Measurements from ENCODE around the gene MFSD11.
"Not testable (repeated sequence)": the region's sequence is repeated elsewhere in the genome, so short reads cannot be mapped to it uniquely, and the experiment has no call there.

Gene MFSD11

DNA sequence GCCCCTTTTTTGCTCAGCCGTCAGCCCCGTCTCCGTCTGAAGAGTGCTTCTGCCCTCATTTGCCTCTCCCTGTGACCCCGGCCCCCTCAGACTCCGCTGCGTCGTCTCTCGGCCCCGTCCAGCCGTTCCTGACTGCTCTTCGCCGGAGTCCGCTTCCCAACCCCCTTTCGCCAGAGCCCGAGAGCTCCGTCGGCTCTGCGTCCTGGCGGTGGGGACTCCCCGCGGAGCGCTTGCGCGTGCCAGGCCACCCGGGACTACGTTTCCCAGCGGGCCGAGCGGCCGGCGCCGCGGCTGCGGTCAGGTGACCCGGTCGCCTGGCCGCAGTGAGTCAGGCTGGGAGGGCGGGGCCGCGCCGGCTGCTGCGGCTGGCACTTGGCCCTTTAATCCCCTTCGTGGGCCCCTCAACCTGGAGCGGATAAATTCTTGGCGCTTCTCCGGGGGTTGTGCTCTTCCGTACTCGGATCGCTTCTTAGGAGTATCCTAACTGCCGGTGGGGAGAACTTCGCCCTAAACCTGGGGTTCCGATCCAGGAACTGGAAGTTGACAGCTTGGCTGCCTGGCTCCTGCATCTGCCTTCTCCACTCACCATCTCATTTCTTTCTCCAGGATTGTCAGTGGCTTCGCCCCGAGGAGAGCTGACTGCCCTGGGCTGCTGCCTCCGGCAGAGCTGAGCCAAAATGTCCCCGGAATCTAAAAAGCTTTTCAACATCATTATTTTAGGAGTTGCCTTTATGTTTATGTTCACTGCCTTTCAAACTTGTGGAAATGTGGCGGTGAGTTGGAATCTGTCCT, at the start of gene MFSD11:
MFSD11 (plus strand) TSS at position 444 of the 792 bp plus-strand sequence; CDS start at position 678, 234 bp downstream.
- peak; percentile 91 for DNase-seq (ENCODE audit: low spot score)

DNA sequence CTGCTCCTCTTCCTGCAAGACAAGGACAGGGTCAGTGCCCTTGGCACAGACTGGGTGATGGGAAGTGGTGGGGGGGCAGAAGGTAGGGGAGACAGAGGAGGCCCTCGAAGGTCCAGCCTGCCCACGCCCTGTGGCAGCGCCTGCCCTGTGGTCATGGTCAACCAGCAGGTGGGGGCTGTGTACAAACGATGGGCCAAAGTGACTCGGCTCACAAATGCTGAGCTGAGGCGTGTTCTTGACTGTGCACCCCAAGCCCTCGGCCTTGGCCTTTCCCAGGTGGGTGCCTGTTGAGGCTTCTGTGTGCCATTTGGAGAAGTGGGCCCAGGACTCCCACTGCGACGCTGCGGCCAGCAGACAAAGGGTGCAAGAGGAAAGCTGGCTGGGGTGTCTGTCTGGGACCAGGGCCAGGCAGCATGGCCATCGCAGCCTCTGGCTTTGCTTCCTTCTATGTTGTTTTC, 49.7 kb upstream of the MFSD11 start:
- DNase-seq (ENCODE audit: low spot score), result no peak

DNA sequence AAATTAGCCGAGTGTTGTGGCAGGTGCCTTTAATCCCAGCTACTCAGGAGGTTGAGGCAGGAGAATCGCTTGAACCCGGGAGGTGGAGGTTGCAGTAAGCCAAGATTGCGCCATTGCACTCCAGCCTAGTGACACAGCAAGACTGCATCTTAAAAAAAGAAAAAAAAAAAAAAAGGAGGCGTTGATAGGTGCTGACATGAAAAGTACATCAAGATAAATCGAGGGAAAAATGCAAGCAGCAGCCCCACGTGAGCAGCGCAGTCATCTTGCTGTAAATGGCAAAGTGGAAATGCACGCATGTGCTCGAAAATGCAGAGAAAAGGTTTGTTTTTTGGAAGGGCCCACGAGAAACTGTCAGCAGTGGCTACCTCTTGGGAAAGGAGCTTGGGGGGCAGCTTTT, 48.1 kb upstream of the MFSD11 start:
- no peak for DNase-seq (ENCODE audit: low spot score)

DNA sequence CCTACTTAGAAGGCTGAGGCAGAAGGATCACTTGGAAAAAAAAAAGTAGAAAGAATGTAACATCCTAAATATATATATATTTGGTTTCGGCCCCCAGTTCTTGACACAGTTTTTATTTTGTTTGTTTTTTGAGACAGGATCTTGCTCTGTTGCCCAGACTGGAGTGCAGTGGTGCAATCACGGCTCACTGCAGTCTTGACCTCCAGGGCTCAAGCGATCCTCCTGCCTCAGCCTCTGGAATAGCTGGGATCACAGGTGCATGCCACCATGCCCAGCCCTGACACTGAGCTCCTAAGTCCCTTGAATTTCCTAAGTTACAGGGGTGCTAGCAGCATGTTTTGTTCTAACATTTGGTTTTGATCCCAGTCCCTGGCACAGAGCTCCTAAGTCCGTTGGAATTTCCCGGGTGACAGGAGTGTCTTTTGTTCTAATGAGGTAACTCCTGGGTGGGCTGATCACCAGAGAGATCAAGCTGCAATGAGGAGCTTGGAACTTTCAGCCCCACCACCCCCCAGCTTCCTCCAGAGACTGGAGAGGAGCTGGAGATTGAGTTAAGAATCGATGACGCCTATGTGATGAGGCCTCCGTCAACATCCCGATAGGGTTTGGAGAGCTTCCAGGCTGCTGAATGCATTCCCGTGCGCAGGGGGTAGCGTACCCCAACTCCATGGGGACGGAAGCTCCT, 47.2 kb upstream of the MFSD11 start:
- no peak for DNase-seq (ENCODE audit: low spot score)

DNA sequence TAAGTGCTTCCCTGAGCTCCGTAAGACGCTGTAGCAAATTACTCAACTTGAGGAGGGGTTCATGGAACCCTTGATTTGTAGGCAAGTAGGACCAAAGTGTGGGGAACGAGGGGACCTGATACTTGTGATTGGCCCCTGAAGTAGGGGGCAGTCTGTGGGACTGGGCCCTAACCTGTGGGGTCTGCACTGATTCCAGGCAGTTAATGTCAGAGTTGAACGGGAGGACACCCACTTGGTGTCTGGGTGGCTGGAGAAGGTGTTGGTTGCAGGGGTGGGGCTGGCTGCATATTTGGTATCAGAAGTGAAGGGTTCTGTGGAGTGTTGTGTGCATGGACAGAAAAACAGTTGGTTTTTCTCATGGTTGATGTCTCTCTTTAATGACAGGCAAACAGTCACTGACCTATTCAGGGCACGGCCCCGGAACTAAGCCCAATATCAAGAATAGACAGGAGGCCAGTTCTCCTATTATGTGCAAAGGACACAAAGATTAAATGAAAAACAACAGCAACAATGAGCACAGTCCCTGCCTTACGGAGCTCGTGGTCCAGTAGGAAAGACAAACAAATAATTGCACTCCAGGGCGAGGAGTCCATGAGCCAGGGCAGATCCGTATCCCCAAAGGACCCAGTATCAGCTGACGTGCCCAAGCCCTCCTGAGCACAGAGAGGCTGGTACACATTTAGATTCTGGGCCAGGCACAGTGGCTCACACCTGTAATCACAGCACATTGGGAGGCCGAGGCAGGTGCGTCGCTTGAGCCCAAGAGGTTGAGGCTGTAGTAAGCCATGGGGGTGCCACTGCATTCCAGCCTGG, 46.3 kb upstream of the MFSD11 start:
- no peak for DNase-seq (ENCODE audit: low spot score)

DNA sequence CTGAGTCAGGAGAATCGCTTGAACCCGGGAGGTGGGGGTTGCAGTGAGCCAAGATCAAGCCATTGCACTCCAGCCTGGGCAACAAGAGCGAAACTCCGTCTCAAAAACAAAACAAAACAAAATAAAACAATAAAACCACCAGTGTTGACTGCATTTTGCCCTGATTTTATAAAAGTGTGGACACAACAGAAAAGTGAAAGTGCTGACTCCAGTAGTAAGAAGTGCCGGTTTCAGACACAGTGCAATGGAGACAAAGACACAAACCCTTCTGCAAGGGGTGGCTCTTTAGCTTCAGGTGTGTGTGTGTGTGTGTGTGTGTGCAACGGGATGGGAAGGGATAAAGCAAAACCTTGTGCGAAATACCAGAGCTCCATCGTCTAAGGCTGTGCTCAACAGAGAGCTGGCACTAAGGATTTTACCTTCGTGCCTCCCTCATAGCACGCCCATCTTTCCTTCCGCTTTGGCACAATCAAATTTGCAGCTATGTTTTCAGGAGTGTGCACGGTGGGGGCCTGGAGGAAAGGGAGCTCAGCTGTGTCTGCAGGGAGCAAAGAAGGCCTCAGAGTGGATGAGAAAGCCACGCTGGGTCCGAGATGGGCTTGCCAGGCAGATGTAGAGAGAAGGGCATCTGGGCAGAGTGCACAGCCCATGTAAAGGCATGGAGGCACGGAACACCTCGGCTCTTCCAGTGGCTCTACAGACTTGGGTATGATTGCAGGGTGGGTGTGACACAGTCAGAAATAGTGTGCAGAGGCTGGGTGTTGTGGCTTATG, 42.7 kb upstream of the MFSD11 start:
- DNase-seq (ENCODE audit: low spot score), result no peak

DNA sequence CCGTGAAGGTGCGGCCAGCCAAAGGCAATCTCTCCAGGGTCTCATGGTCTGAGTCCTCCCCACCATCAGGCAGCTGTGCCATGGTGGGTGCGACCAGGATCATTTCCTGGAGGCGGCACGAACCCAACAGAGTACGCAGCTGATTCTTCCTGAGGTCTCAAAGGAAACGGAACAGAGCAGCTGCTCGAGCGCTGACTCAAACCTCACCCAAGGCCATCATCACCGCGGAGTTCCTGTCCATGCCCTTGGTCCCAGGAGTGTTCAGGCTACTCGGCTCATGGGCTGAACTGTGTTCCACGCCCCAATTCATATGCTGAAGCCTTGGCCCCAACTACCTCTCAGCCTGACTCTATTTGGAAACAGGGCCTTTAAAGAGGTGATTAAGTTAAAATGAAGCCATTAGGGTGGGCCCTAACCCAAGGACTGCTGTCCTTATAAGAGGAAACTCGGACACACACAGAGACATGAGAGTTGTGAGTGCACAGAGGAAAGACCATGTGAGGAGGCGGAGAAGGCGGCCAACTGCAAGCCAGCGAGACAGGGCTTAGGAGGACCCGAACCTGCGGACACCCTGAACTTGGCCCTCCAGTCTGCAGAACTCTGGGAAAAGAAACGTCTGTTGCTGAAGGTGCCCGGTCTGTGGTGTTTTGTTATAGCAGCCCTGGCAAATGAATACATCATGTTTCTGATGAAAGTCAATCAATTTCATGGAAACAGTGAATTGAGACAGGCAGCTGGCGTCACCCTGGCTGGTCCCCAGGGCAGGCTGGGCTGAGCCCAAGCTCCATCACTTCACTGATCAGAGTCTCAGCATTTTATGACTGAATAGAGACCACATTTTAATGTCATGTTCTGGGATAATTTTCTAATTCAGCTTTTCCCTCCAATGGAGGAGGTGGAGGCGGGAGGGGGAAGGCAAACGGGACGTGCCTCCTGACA, 40.9 kb upstream of the MFSD11 start:
- no peak for DNase-seq (ENCODE audit: low spot score)

DNA sequence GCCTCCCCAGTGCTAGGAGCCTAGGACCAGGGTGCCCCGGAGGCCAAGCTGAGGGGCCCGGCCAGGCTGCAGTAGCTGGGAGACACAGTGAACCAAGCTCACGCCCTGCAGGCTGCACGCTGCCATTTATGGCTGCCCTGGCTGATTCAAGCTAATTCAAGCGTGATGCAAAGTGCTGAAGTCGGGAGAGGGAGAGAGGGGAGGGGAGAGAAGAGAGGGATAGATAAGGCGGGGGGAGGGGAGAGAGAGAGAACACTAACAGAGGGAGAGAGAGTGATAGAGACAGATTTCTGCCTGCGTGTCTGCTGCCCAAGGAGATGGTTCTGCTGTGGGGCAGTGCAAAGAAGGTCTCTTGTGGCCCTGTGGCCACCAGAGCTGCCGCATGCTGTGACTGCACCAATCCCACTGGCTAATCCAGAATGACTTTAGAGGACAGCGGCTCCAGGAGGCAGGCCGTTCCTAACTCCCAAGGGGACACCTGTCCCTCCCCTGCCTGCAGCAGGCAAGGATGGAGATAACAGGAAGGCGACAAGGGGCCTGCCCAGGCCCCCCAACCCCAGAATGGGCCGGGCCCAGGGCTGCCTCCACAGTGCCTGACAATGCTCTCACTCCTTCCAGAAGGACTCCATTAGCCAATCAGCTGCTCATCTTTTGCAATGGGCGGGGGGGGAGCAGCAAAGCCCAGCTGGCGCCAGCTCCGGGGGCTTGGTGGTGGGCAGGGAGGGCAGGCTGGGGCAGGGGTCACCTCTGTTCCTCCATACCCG, 40.0 kb upstream of the MFSD11 start:
- no peak for DNase-seq (ENCODE audit: low spot score)

DNA sequence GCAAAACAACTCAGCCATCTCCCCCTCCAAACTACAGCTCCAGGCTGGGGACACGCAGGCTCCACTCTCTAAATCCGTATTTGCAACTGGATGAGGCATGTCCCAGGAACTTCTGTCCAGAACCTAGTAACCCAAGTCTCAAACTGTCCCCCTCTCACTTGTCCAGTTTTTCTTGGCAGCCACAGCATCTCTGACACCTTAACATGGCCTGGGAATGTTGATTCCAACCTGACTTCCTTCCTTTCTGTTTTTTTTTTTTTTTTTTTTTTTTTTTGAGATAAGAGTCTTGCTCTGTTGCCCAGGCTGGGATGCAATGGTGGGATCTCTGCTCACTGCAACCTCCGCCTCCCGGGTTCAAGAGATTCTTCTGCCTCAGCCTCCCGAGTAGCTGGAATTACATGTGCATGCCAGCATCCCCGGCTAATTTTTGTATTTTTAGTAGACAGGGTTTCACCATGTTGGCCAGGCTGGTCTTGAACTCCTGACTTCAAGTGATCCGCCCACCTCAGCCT, 39.4 kb upstream of the MFSD11 start:
- not testable (repeated sequence) for DNase-seq (ENCODE audit: low spot score)

DNA sequence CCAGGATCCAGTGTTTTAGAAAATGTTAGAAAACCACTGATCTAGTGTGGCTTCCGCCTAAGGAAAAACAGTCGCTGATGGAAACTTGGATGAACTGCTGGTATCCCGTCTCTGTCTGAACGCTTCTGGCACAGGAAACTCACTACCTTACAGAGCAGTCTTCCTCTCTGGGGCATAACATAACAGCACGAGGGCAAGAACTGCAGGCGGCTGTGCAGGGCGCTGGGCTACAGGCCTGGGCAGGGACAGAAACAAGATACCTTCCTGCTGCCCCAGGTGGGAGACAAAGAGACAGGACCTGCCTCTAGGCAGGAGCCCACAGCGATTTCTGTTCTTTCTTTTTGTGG, 37.7 kb upstream of the MFSD11 start:
- no peak for DNase-seq (ENCODE audit: low spot score)

DNA sequence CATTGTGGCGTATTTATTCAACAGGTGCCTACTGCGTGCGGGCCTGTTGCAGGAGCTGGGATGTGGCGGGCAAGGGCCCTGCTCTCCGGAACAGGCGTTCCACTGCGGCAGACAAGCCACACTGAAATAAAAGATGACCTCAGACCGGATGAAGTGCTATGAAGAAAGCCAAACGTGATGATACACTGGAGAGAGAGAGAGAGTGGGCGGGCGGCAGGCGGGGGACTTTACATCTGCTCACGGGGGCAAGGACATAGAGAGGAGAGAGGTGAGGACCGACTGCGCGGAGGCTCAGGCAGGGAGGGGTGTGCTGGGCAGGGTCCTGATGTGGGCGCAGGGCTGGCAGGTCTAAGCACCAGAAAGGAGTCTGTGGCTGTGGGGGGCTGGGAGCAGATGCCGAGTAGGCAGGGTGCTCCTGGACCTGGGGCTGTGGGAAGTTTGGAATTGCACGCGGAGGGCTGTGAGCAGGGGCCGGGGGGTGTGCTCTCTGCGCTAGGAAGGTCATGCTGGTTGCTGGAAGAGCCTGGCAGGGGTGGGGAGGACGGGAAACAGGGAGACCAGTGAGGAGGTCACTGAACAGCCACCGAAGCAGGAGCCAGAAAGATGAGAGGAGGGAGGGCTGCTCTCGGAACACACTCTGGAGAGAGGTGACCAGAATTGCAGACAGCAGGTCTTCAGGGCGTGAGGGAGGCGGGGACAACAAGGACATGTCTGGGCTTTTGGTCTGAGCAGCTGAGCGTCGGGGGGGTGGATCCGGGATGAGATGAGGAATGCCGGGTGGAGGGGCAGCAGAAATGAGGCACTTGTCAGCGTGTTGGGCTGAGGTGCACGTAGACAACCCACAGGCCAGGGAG, 37.1 kb upstream of the MFSD11 start:
- no peak for DNase-seq (ENCODE audit: low spot score)

DNA sequence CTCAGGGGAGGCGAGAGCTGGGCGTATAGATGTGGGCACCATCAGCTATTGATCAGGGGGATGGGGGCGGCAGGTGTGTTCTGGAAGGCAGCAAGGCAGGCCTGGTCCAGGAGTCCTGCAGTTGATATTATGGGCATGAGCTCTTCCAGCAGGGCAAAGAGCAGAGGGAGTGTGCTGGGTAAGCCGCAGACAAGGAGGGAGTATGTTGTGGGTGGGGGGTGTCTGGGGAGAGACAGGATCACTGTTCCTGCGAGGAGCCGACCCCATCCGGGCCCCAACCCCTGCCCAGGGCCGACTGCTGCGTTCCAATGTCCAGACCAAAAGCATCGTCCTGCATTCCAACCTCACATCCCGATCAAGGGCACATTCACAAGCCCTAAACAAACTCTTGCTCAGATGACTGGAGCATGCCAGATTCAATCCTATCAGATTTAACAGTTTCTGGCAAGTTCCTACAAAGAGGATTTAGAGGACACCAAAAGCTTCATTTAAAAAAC, 36.4 kb upstream of the MFSD11 start:
- no peak for DNase-seq (ENCODE audit: low spot score)

DNA sequence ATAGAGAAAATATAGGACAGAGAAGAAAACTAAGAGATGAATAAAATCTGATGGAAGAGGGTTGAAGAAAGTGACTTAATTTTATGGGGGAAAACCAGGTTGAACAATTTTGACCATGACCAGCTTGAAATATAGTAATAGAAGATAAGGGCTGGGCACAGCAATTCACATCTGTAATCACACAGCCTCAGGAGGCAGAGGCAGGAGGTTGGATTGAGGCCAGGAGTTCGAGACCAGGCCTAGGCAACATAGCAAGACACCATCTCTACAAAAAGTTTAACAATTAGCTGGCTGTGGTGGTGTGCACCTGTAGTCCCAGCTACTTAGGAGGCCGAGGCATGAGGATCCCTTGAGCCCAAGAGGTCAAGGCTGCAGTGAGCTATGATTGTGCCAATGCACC, 35.8 kb upstream of the MFSD11 start:
- DNase-seq (ENCODE audit: low spot score), result no peak

DNA sequence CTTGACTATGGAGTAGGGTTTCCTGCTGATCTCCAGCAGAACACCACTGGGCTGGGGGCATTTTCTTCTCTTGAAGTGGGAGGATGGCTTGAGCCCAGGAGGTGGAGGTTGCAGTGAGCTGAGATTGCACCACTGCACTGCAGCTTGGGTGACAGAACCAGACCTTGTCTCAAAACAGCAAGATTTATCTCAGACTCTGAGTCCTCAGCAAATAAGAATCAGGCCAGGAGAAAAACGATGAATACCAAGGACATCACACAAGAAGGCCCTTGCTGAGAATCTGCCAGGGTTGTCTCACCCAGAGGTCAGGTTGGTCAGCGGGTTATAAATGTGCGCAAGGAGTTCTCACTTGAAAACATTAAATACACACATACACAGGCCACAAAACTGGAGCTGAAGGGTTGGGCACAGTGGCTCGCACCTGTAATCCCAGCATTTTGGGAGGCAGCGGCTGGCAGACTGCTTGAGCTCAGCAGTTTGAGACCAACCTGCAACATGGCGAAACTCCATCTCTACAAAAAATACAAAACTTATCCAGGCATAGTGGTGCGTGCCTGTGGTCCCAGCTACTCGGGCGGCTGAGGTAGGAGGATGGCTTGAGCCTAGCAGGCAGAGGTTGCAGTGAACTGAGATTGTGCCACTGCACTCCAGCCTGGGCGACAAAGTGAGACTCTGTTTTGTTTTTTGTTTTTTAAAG, 34.8 kb upstream of the MFSD11 start:
- no peak for DNase-seq (ENCODE audit: low spot score)

DNA sequence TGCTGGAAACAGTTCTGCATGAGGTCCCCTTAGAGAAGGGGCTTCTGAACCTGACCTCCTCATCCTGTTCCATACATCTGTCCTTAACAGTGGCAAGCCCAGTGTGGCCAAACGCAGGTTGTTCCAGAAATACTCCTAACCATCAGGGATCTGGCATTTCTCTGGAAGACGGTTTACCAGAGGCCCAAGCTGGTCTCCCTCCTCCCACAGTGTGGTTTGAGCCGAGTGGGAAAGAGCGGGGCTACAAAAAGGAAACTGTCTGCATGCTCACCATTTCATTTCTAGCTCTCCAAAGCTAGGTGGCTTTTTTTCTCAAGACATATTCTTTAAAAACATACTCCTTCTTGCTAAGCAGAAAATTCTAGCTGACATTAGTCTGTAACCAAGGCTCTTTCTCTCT, 33.1 kb upstream of the MFSD11 start:
- no peak for DNase-seq (ENCODE audit: low spot score)

DNA sequence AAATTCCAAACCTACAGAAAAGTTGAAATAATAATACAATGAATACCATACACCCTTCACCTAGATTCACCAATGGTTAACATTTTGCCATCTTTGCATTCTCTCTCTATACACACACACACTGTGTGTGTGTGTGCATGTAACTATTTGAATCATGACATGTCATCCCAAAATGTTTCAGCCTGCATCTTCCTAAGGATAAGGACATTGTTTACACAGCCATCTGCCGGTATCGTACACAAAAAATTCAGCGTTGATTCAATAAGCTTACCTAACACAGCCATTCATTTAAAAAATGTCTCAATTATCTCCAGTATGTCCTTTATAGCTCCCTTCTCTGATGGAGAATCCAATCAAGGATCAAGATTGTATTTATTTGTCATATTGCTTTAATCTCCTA, 31.1 kb upstream of the MFSD11 start:
- DNase-seq (ENCODE audit: low spot score), result no peak

DNA sequence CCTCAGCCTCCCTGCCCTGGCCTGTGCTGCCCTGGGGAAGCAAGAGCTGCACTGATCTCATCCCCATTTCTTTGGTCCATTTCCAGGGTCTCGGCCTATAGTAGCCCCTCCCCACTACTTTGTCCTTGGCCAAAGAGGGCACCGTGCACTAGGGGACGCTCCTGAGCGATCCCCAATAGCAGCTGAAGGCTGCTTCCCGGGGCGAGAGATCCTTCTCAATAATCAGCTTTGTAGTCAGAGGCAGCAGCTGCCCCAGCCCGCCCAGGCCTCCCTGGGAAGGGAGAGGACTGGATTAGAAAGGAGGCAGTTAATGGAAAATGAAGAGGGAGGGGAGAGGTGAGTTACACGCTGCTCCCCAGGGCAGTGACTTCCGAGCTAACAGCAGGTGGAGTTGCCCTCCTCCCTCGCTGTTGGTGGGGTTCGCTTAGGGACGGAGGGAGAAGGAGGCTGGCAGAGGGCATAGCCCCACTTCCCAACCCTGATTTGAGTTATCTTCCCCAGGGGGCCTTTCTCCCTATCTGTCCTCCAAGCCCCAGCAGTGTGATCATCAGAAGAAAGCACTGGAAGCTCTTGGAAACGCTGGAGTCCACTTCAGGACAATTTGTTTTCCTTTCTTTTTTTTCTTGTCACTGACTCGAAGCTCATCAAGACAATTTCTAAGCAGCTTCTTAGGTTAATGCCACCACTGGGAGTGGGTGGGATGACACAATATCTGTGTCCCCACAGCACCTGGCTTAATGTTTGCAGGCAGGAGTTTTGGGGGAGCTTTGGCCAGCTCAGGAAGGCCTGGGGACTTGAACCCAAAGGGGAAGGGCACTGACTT, 29.7 kb upstream of the MFSD11 start:
- no peak for DNase-seq (ENCODE audit: low spot score)
